HG02840 (cell line): ENCODE data around the gene FXN.

Source experiments
- ATAC-seq: cut with Tn5 transposase; IDR thresholded peaks from one replicate; pipeline ENCODE4 v1.9.1; 2021; ENCODE audit warnings: mild to moderate bottlenecking, moderate library complexity, moderate number of reproducible peaks; ENCODE audit not compliant: unreplicated experiment, low FRiP score

The FXN gene

GRCh38 chr9:69131682-69132081 is 96.1 kb downstream of the FXN start:
- no peak for ATAC-seq

- no peak for ATAC-seq
Measured at GRCh38 chr9:69132361-69132760, 96.8 kb downstream of the FXN start.

- no peak for ATAC-seq
Measured at GRCh38 chr9:69134412-69134811, 98.9 kb downstream of the FXN start.

GRCh38 chr9:69136185-69136584 is 100.6 kb downstream of the FXN start:
- no peak for ATAC-seq

GRCh38 chr9:69136779-69137178 is 101.2 kb downstream of the FXN start:
- ATAC-seq = no peak

- no peak for ATAC-seq
Measured at GRCh38 chr9:69137311-69137710, 101.8 kb downstream of the FXN start.

- ATAC-seq = no peak
Measured at GRCh38 chr9:69139596-69139995, 104.0 kb downstream of the FXN start.

- no peak for ATAC-seq
Measured at GRCh38 chr9:69140123-69140735, 104.7 kb downstream of the FXN start.

- no peak for ATAC-seq
Measured at GRCh38 chr9:69141851-69142250, 106.3 kb downstream of the FXN start.

- ATAC-seq = no peak
Measured at GRCh38 chr9:69143291-69143690, 107.7 kb downstream of the FXN start.

GRCh38 chr9:69145144-69145715 is 109.7 kb downstream of the FXN start:
- no peak for ATAC-seq

GRCh38 chr9:69147041-69147834 is 111.7 kb downstream of the FXN start:
- no peak for ATAC-seq

- no peak for ATAC-seq
Measured at GRCh38 chr9:69149321-69149807, 113.8 kb downstream of the FXN start.
